Astrocyte (in vitro differentiated cells and primary cell): Measurements from ENCODE around the gene DLGAP3.

Experiments
- CTCF ChIP-seq: IDR thresholded peaks from 2 replicates; pipeline ENCODE4 v1.5.1; 2011; ENCODE audit warnings: low read depth, mild to moderate bottlenecking, inconsistent platforms, low read length, moderate library complexity; ENCODE audit not compliant: insufficient read depth
- EZH2 ChIP-seq: IDR thresholded peaks from 2 replicates; pipeline ENCODE4 v1.6.1; 2012; ENCODE audit warnings: mild to moderate bottlenecking, low read length, inconsistent platforms; ENCODE audit not compliant: insufficient read depth

DNA sequence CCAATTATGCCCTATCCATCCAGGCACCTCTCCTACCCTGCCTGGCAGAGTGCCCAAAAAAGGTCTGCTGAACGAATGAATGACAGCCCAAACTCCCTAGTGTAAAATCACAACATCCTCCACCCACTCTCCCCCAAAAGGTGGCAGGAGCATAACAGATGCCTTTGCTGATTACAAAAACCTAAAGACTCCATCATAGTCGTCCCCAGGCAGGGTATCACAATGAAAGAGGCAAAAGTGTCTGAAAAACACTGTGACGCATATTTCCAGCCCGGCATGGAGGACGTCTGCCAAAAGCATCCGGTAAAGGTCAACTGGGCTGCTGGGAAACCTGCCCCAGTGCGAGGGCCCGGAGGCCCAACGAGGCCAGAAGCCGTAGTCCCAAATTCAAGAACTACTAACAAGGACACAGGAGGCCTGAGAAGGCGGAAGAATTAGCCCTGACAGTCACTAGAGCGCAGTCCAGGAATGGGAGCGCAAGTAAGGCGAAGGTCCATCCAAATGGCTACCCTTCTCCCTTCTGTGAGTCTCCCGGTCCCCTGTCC, 70.5 kb downstream of the DLGAP3 start:
- no peak for TF ChIP-seq CTCF
- no peak for TF ChIP-seq EZH2
